ENCODE results near the gene MYH9. TPM values are rescaled to one million over a fixed set of nuclear protein-coding genes. Genes with fewer than 3 reads are reported as not detected.

MYH9 gene
- total RNA-seq, 2 experiments from 2014 or later = 616 to 642 TPM

GRCh38 chr22:36247955-36248354 lies 139.8 kb downstream of the MYH9 start:
- ChIA-PET POLR2A (no interaction called here), CTCF (interaction anchor here (2.8 kb wide), 1 partner anchor 8 kb away, joined by 10 read pairs; the partner anchor contains the start of gene APOL2)

GRCh38 chr22:36246718-36247117 lies 141.0 kb downstream of the MYH9 start:
- CTCF ChIA-PET = no interaction called here
- POLR2A ChIA-PET = no interaction called here

DNA sequence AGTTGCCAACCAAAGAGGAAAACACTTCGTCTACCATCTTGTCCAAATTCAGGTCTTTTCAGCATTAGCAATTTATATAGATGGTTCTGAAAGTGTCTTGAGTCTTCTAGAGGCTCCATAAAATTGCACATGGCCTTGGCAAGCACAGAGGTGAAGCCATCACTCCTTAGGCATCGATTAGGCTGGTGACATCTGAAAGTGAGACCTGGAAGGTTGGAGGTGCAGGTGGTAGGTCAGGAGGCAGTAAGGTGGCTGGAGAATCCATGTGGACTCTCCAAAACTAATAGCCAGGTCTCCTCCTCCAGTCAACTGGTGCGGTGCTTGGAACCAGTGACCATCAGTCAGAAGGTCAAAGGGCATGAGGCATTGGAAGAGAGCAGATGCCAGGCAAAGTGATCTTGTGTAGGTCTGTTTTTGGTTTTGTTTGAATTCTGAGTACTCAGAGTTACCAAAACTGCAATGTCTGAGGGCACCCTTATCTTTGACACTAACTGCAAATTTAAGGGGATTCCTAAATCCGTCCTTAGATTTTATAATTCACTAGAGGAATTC lies 141.9 kb downstream of the MYH9 start:
- POLR2A ChIA-PET = no interaction called here
- CTCF ChIA-PET = no interaction called here

GRCh38 chr22:36244522-36245391 lies 143.0 kb downstream of the MYH9 start:
- ChIA-PET CTCF (interaction anchor here (1.2 kb wide), 1 partner anchor 8 kb away, joined by 3 read pairs; the partner anchor contains the start of gene APOL1), POLR2A (no interaction called here)

- ChIA-PET CTCF (interaction anchor here (1.2 kb wide), 1 partner anchor 9 kb away, joined by 3 read pairs; the partner anchor contains the start of gene APOL1), POLR2A (no interaction called here)
These were observed 143.8 kb downstream of the MYH9 start for GRCh38 chr22:36243986-36244385.

GRCh38 chr22:36239401-36240171 lies 148.2 kb downstream of the MYH9 start, which contains the start of gene APOL2:
Gene APOL2 (minus strand): TSS chr22:36239527. CDS start chr22:36233162, 6,365 bp downstream.
- ChIA-PET CTCF (interaction anchor here (0.6 to 4.1 kb wide), 9 partner anchors 9 to 880 kb away, joined by 3 to 24 read pairs (median 5); partner anchors contain the start of gene APOL1), POLR2A (interaction anchor here (0.6 to 0.8 kb wide), 2 partner anchors 12 to 13 kb away, joined by 3 to 7 read pairs; partner anchors contain the start of gene APOL1)

- CTCF ChIA-PET = interaction anchor here (1.1 to 4.1 kb wide), 7 partner anchors 10 to 48 kb away, joined by 3 to 24 read pairs (median 5); partner anchors contain the start of gene APOL1
These were observed 148.7 kb downstream of the MYH9 start for GRCh38 chr22:36239150-36239400.

GRCh38 chr22:36238373-36239149 lies 149.2 kb downstream of the MYH9 start:
- CTCF ChIA-PET = interaction anchor here (0.8 to 4.1 kb wide), 11 partner anchors 10 to 78 kb away, joined by 3 to 24 read pairs (median 5); partner anchors contain the start of genes APOL1 and APOL3
- POLR2A ChIA-PET = interaction anchor here (0.6 to 0.8 kb wide), 2 partner anchors 14 to 93 kb away, joined by 3 read pairs; partner anchors contain the start of gene APOL1

More at GRCh38 chr22:36239150-36239400, 148.7 kb downstream of the MYH9 start:
- POLR2A ChIA-PET = interaction anchor here (0.6 to 0.8 kb wide), 2 partner anchors 12 to 13 kb away, joined by 3 to 7 read pairs; partner anchors contain the start of gene APOL1

DNA sequence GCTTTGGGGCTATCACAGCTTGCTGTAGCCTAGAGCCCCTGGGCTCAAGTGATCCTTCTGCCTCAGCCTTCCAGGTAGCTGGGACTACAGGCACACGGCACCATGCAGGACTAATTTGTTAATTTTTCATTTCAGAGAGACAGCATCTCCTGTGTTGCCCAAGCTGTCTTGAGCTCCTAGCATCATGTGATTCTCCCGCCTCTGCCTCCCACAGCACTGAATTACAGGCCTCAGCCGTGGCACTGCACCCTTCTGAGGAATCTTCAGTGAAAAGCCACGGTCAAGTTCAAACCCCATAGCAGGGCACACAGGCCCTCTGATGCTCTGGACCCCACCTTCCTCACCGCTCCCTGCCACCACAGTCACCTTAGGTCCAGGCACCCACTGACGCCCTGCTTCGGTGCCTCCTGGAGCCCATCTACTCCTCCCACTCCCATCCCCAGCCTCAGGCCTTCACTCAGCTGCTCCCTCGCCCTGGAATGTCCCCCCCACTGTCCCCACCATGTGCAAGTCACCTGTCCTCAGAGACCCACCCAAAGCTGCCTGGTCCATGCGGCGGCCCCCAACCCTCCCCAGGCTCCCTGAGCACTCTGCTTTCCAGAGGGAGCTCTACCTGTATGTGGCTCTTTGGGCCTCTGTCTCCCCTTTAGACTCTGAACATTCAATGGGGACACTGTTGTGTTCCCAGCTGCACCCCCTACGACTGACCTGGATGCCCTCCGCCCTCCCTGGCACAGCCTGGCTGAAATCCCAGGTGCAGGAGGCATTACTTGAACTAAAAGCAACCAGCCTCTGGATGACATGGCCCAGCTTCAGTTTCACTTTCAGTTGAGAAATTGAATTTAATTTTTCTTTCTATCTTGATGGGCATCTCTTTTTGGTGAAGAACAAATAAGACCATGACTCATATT lies 150.1 kb downstream of the MYH9 start:
- ChIA-PET POLR2A (interaction anchor here (0.6 to 1.3 kb wide), 2 partner anchors 41 to 94 kb away, joined by 3 read pairs; no protein-coding TSS in a partner anchor), CTCF (interaction anchor here (0.8 to 4.1 kb wide), 6 partner anchors 10 to 77 kb away, joined by 3 to 24 read pairs (median 5); partner anchors contain the start of genes APOL1 and APOL3)

GRCh38 chr22:36236388-36237319 lies 151.1 kb downstream of the MYH9 start:
- ChIA-PET CTCF (interaction anchor here (0.7 to 4.1 kb wide), 5 partner anchors 10 to 49 kb away, joined by 3 to 24 read pairs (median 4); partner anchors contain the start of gene APOL1), POLR2A (interaction anchor here (1.3 kb wide), 1 partner anchor 42 kb away, joined by 3 read pairs; no protein-coding TSS in a partner anchor)

DNA sequence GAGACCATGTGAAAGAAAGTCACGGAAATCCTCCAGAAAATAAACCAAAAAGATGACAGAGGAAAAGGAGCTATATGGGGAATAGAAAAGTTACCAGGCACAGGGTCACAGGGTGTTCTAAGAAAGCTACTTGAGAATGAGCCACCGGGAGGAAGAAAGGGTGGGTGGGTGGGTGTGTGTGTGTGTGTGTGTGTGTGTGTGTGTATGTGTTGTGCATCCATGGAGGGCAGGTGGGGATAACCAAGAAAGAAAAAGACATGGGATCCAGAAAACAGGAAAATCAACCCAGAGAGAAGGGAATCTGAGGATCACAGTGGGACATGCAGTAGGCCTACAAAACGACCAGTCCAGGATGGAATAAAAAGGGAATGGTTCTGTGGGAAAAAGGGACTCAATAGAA lies 152.2 kb downstream of the MYH9 start:
- CTCF ChIA-PET = interaction anchor here (0.9 to 1.3 kb wide), 2 partner anchors 9 to 50 kb away, joined by 4 read pairs; no protein-coding TSS in a partner anchor

DNA sequence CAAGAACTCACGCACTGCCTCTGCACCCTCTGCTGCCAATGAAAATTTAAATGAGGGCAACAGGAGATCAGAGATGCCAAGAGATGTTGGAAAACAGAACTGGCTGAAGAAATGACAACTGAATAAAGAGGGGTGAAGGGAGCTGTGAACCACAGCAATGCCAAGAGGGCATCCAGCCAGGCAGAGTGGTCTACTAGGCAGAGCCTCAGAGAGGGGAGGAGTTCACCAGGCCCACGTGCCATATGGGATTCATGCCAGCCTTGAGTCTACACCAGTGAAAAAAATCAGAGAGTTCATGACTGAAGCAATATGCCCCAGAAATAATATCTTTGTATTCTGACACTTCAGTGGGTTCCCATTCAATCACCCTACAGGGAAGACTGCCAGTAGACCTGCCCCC lies 152.8 kb downstream of the MYH9 start:
- CTCF ChIA-PET = interaction anchor here (0.9 kb wide), 1 partner anchor 51 kb away, joined by 4 read pairs; no protein-coding TSS in a partner anchor
- POLR2A ChIA-PET = interaction anchor here (0.6 kb wide), 1 partner anchor 42 kb away, joined by 3 read pairs; no protein-coding TSS in a partner anchor

More for the DNA sequence above, 152.2 kb downstream of the MYH9 start:
- POLR2A ChIA-PET = interaction anchor here (0.6 kb wide), 1 partner anchor 41 kb away, joined by 3 read pairs; no protein-coding TSS in a partner anchor

- POLR2A ChIA-PET = no interaction called here
- CTCF ChIA-PET = interaction anchor here (1.0 kb wide), 1 partner anchor 67 kb away, joined by 3 read pairs; no protein-coding TSS in a partner anchor
These were observed 153.6 kb downstream of the MYH9 start for GRCh38 chr22:36234213-36234612.

DNA sequence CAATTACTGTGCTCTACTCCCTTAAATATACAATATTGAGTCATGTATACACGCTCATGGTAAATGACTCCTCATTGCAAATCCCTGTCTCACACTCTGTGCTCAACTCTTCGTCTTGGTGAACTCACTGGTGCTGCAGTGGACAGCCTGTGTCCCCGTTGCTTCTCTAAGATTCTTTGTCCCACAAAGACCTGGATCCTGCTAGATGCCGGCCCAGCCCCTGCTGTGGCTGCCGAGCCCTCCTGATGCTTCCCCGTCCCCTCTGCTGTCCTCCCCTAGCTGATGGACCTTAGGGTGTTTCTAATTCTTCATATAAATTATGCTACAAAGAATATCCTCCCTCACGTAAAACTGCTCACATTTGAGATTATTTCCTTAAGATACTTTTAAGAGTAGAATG lies 154.0 kb downstream of the MYH9 start:
- CTCF ChIA-PET = interaction anchor here (1.0 kb wide), 1 partner anchor 67 kb away, joined by 3 read pairs; no protein-coding TSS in a partner anchor
- POLR2A ChIA-PET = no interaction called here

DNA sequence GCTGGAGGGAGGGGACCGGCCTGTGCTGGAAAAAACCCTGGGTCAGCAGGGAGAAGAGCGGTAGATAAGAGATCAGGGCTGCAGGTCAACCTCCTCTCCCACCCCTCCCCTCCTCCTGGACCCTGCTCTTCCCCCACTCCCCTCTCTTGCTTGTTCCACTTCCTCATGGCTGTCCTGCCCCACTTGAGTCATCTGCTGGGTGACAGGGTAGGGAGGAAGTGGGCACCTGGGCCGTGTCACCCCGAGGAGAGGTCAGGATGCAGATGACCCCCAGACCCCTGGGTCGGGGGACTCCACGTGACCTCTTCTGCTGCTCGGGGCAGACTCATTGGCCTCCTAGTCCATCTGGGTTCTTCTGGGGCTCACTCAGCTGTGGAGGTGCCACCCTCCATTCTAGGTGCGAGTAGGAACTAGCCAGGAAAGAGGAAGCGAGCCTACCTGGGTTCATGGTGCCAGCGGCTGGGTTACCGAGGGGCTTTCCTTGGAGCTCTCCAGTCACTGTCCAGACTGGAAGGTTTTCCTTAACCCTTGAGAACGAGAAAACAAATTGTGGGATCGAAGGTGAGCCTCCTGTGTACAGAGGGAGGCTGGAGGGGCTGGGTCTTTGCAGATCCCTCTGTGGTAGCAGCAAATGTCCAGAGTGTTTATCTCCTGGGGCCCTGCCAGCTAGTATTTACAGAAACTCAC lies 154.9 kb downstream of the MYH9 start:
- POLR2A ChIA-PET = no interaction called here
- CTCF ChIA-PET = interaction anchor here (0.8 kb wide), 1 partner anchor 53 kb away, joined by 5 read pairs; no protein-coding TSS in a partner anchor
